ENCODE measurements around the gene GTF3C4.

DNA sequence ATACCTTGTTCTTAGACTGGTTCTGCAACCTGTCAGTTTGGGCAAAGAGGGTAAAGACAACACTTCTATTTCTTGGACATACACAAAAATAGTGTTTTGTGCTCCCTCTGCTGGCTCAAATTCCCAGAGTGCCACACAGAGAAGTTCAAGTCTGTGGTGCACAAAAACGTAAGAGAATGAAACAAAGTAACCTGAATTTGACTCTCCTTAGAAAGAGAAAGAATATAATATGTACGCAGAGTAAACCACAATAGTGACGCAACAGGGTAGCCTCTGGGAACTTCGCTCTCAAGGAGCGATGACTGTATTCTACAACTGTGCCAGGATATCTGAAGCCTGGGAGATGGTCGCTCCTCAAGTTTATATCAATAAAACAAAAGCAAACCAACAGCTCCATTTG is 19.0 kb upstream of the GTF3C4 start:
- TF ChIP-seq POLR2AphosphoS5 (IDR thresholded peaks at IDR 0.05; ENCODE audit: borderline replicate concordance, low read depth, low read length) (no peak), EZH2 (IDR thresholded peaks at IDR 0.05) (no peak), FOXP2 (optimal IDR thresholded peaks at IDR 0.05; ENCODE audit: control extremely low read depth, extremely low read length, insufficient read depth) (no peak)

All from SK-N-MC (cell line).